HuH-7.5 (cell line): ENCODE results near the gene XPA.

Source experiments
- DNase-seq: peaks from one replicate; pipeline ENCODE4 v3.0.0; 2011; ENCODE audit warnings: low spot score

The XPA gene

GRCh38 chr9:97651646-97652045, 45.5 kb downstream of the XPA start:
- no peak for DNase-seq

DNA sequence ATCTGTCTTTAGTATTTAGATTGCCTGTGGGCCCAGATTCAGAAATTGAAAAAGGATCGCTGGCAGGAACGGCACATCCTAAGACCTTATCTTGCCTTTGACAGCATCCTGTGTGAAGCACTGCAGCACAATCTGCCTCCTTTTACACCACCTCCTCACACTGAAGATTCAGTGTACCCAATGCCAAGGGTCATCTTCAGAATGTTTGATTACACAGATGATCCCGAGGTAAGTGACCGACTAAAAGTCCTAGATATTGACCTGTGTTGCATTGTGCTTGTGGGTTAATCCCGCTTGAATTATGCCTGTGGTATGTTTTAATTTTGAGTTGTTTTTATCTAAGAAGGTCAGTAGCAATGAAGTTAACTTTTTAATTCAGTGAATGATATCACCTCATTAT, 49.1 kb downstream of the XPA start:
- DNase-seq: no peak

GRCh38 chr9:97645720-97646119, 51.4 kb downstream of the XPA start:
- no peak for DNase-seq

DNA sequence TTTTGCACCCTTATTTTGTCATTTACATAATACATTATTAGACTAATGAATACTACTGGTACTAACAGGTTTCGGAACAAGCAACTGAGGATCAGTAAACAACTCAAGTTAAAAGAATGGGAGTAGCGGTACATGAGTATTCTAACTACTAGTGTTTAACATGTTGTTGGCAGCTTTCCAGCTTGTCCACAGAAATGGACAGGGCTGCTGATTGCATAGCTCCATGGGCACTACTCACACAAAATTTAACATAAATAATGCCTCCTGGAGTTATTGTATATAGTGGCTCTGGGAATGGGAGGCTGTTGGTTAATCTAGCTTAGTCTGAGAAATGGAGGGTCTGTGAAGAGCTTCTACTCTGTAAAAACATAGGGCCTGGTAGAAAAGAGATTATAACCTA, 56.8 kb downstream of the XPA start:
- no peak for DNase-seq

- no peak for DNase-seq
These were observed 58.5 kb downstream of the XPA start for GRCh38 chr9:97638666-97639065.

GRCh38 chr9:97636903-97637302, 60.2 kb downstream of the XPA start:
- no peak for DNase-seq

DNA sequence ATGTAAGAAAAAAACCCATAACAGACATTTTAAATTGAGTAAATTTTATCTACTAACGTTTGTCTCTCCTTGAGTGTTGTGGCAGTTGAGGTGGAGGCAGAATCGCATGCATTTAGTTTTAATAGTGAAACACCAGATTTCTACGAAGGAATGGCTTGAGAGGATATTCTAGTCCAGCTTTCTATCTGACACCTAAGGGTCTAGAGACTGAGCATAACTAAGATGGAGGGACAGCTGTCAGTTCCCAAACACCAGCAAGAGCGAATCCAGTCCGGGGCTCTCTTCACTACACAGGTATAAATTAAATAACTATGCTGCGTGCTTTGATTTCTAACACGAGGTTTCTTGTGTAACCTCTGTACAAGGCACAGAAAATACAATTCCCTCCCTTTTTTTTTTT, 62.1 kb downstream of the XPA start:
- no peak for DNase-seq

DNA sequence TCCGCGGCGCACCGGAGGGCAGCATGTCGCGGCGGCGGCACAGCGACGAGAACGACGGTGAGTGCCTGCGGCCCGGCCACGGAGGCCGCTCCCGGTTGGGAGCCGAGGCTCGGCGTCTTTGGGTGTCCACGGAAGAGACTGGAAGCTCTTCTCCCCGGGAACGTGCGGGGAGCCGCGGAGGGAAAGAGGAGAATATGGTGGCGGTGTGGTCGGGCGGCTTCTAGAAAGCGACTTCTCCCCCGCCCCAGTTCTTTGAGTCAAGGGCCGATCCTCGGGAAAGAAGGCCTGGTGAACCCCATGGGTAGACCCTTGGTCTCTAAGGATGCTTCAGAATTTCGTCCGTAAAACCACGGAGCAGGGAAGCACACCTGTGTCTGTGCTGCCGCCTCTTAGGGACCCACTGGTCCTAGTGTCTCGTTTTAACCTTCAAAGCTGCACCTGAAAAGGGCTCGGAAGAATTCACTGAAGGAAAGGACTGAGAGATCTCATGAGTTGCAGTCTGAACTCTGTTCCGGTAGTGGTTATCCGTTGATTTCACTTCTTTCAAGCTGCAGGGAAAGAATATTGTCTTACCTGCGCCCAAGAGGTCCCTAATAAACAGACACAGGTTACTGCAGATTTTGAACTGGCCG, 63.2 kb downstream of the XPA start:
- no peak for DNase-seq

- DNase-seq: peak; percentile 80
These were observed 63.9 kb downstream of the XPA start, which contains the start of the genes NCBP1 and TSTD2 for GRCh38 chr9:97632985-97633858. NCBP1 (plus strand) TSS chr9:97633821; CDS start chr9:97633882, 61 bp downstream. TSTD2 (minus strand) TSS chr9:97633368; CDS start chr9:97627562, 5,806 bp downstream.

- no peak for DNase-seq
These were observed 64.7 kb downstream of the XPA start for GRCh38 chr9:97632248-97632984.

DNA sequence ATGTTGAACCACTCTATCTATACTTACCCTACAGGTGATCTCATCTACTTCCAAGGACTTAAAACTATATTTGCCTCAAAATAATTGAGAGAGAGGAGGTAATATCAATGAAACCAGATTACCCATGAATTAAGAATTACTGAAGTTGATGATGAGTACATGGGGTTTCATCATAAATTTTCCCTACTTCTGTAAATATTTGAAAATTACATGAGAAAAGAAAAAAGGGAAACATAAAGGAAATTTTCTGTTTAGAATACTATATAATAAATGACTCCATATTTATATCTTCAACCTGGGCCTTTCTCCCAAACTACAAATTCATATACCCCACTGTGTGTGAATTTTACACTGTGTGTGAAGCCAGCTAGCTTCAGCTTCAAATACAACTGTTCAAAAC, 66.5 kb downstream of the XPA start:
- no peak for DNase-seq

- DNase-seq: no peak
These were observed 68.0 kb downstream of the XPA start for GRCh38 chr9:97629156-97629555.

- no peak for DNase-seq
These were observed 68.5 kb downstream of the XPA start for GRCh38 chr9:97628668-97629067.

GRCh38 chr9:97627624-97628023, 69.5 kb downstream of the XPA start:
- DNase-seq: no peak

- no peak for DNase-seq
These were observed 71.5 kb downstream of the XPA start for GRCh38 chr9:97625620-97626019.
